DOHH2 (cell line): ENCODE data around the gene BMP6.

Source experiments
- H3F3A ChIP-seq: fragments of 200-600 bp; sonication (generic), shearing (Covaris generic); 2 replicates; pipeline ENCODE4 v1.6.0; 2016; ENCODE audit warnings: antibody characterized with exemption, mild to moderate bottlenecking; ENCODE audit not compliant: control insufficient read depth, insufficient read depth
- H3K27ac ChIP-seq: fragments of 200-600 bp; sonication (generic); 2 replicates; pipeline ENCODE4 v1.5.1; 2014; ENCODE audit warnings: low read depth, mild to moderate bottlenecking, low read length, moderate library complexity
- H3K27me3 ChIP-seq: fragments of 200-600 bp; sonication (generic); 2 replicates; pipeline ENCODE4 v1.6.1; 2014; ENCODE audit warnings: mild to moderate bottlenecking, low read length, mixed read lengths; ENCODE audit not compliant: control insufficient read depth
- H3K36me3 ChIP-seq: fragments of 200-600 bp; sonication (generic); 2 replicates; pipeline ENCODE4 v1.6.1; 2014; ENCODE audit warnings: mild to moderate bottlenecking, low read length, moderate library complexity, mixed read lengths; ENCODE audit not compliant: control insufficient read depth
- H3K4me1 ChIP-seq: fragments of 200-600 bp; sonication (generic); 2 replicates; pipeline ENCODE4 v1.6.1; 2014; ENCODE audit warnings: mild to moderate bottlenecking, low read length, mixed read lengths; ENCODE audit not compliant: control insufficient read depth
- H3K4me2 ChIP-seq: fragments of 200-600 bp; sonication (generic); 2 replicates; pipeline ENCODE4 v1.6.0; 2014; ENCODE audit warnings: mild to moderate bottlenecking, low read length, moderate library complexity
- H3K4me3 ChIP-seq: fragments of 200-600 bp; sonication (generic); 2 replicates; pipeline ENCODE4 v1.5.1; 2014; ENCODE audit warnings: mild to moderate bottlenecking, low read length, mixed read lengths
- H3K79me2 ChIP-seq: fragments of 200-600 bp; sonication (generic); 2 replicates; pipeline ENCODE4 v1.6.1; 2014; ENCODE audit warnings: mild to moderate bottlenecking, low read length, mixed read lengths; ENCODE audit not compliant: control insufficient read depth
- H3K9me2 ChIP-seq: fragments of 200-600 bp; sonication (generic); replicated peaks from 2 replicates; pipeline ENCODE4 v1.6.1; 2014; ENCODE audit warnings: mild to moderate bottlenecking, low read length, mixed read lengths; ENCODE audit not compliant: control insufficient read depth
- H3K9me3 ChIP-seq: fragments of 200-600 bp; sonication (generic); 2 replicates; pipeline ENCODE4 v1.6.1; 2014; ENCODE audit warnings: antibody characterized with exemption, low read length, mixed read lengths; ENCODE audit not compliant: control insufficient read depth, insufficient read depth
- H4K20me1 ChIP-seq: fragments of 200-600 bp; sonication (generic); 2 replicates; pipeline ENCODE4 v1.6.0; 2014; ENCODE audit warnings: low read depth, mild to moderate bottlenecking, antibody characterized with exemption, low read length, moderate library complexity; ENCODE audit not compliant: control insufficient read depth, insufficient read depth
- EZH2phosphoT487 ChIP-seq: fragments of 200-600 bp; sonication (generic); IDR thresholded peaks from 2 replicates; pipeline ENCODE4 v1.6.1; 2017; ENCODE audit warnings: borderline replicate concordance, mild to moderate bottlenecking, antibody characterized with exemption, low read length, moderate library complexity, mixed read lengths
- TF ChIP-seq, protein P1 (sequence below): fragments of 200-600 bp; sonication (generic); IDR thresholded peaks from one replicate; pipeline ENCODE4 v1.5.1; 2014; ENCODE audit warnings: antibody characterized with exemption, mild to moderate bottlenecking, low read depth, low read length; ENCODE audit not compliant: poor library complexity, severe bottlenecking

The BMP6 gene

DNA sequence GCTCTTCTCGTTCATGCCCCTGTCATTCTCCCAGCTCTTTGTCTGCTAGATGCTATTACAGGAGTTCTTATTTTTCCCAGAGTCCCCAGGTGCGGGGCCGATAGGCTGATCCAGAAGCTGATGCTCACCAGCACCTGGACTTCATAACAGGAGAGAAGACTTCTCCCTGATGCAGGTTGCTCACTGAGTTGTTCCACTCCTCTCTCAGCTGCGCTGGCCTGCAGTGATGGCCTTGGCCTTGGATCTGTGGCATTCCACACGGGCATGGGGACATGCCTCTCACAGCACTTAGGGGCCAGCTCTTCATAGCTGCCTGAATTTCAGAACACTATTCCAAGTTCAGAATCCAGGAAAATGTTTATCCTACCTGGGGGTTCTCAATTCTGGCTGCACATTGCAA is 191.8 kb downstream of the BMP6 start:
- no peaks in the 10 kb centered on the region for H3K9me3 ChIP-seq
- peaks cover 11% of the 10 kb centered on the region; the same call in 1 of the 2 replicates for H3K27me3 ChIP-seq
- no peak overlapping the region for H3K27ac ChIP-seq
- H3K36me3 ChIP-seq: no peaks in the 10 kb centered on the region
- H4K20me1 ChIP-seq: no peaks in the 10 kb centered on the region
- TF ChIP-seq EZH2phosphoT487: no peak
- TF ChIP-seq, protein P1, sequence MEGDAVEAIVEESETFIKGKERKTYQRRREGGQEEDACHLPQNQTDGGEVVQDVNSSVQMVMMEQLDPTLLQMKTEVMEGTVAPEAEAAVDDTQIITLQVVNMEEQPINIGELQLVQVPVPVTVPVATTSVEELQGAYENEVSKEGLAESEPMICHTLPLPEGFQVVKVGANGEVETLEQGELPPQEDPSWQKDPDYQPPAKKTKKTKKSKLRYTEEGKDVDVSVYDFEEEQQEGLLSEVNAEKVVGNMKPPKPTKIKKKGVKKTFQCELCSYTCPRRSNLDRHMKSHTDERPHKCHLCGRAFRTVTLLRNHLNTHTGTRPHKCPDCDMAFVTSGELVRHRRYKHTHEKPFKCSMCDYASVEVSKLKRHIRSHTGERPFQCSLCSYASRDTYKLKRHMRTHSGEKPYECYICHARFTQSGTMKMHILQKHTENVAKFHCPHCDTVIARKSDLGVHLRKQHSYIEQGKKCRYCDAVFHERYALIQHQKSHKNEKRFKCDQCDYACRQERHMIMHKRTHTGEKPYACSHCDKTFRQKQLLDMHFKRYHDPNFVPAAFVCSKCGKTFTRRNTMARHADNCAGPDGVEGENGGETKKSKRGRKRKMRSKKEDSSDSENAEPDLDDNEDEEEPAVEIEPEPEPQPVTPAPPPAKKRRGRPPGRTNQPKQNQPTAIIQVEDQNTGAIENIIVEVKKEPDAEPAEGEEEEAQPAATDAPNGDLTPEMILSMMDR: no peak
- H3K9me2 ChIP-seq: no peaks in the 10 kb centered on the region
- no peak overlapping the region; the same call in 1 of the 2 replicates for H3K4me2 ChIP-seq
- H3K79me2 ChIP-seq: no peaks in the 10 kb centered on the region
- H3K4me3 ChIP-seq: no peak overlapping the region
- H3K4me1 ChIP-seq: peaks cover 52% of the 10 kb centered on the region
- H3F3A ChIP-seq: no peaks in the 10 kb centered on the region

DNA sequence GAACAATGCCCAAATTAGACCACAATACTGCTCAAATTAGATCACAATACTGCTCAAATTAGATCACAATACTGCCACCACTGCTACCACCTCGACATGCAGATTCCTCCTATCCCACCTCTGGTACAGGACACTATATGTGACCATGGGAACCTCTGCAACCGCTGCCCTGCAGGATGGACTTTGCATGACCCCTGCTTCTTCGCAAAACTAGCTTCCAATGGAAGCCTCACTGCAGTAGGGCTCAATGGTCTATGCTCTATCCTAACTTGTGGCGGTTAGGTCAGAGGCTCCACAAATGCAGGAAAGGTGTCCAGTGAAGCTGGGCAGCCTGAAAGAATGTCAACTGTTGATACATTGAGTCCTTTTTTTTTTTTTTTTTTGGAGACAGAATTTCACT is 192.5 kb downstream of the BMP6 start:
- Histone ChIP-seq H3F3A (no peaks in the 10 kb centered on the region), H4K20me1 (no peaks in the 10 kb centered on the region), H3K9me2 (no peaks in the 10 kb centered on the region), H3K27ac (no peak overlapping the region), H3K27me3 (peaks cover 6% of the 10 kb centered on the region; the same call in 1 of the 2 replicates), H3K9me3 (no peaks in the 10 kb centered on the region), H3K4me3 (no peak overlapping the region), H3K4me1 (peaks cover 47% of the 10 kb centered on the region), H3K36me3 (no peaks in the 10 kb centered on the region), H3K79me2 (no peaks in the 10 kb centered on the region), H3K4me2 (no peak overlapping the region)
- TF ChIP-seq EZH2phosphoT487: no peak
- TF ChIP-seq, protein P1: no peak

DNA sequence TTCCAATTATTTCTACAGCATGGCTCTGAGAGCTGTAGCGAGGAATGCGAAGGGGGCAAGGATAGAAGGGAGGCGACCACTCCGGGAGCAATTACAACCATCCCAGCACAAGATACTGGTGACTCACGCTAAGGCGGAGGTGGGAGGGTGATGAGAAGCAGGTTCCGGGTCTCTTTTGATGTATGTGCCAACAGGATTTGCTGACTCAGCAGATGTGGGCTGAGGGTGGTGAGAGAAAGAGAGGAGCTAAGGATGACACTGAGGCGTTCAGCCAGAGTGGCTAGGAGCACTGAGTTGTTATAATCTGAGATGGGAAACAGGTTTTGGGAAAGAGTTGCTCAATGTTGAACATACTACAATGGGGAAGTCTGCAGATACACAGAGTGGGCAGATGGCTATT is 194.0 kb downstream of the BMP6 start:
- Histone ChIP-seq H3K36me3 (no peaks in the 10 kb centered on the region), H4K20me1 (no peaks in the 10 kb centered on the region), H3K4me3 (no peak overlapping the region), H3K27me3 (peaks cover 2% of the 10 kb centered on the region; the same call in 1 of the 2 replicates), H3K9me2 (no peaks in the 10 kb centered on the region; the same call in 1 of the 2 replicates), H3K4me2 (no peak overlapping the region), H3K4me1 (peaks cover 32% of the 10 kb centered on the region), H3K27ac (no peak overlapping the region), H3K79me2 (no peaks in the 10 kb centered on the region), H3K9me3 (no peaks in the 10 kb centered on the region), H3F3A (no peaks in the 10 kb centered on the region)
- TF ChIP-seq EZH2phosphoT487: no peak
- TF ChIP-seq, protein P1: no peak

DNA sequence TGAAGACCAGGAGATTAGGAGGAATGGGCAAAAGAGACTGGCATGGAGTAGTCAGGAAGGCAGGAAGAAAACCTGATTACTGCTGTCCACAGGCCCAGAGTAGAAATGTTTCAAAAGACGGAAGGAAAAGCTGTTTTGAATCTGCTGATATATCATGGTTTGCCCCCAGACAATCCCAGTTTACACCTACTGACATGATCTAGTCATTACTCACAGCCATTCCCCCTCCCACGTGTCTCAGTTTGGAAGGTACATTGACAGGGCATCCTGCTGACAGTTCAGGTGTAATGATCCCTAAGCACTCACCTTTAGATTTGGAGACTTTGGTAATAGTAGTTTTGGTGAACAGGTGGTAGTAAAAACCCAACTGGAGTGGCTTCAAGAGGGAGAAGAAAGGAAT is 194.5 kb downstream of the BMP6 start:
- Histone ChIP-seq H3K9me2 (no peaks in the 10 kb centered on the region; the same call in 1 of the 2 replicates), H3K27ac (no peak overlapping the region), H3K79me2 (no peaks in the 10 kb centered on the region), H4K20me1 (no peaks in the 10 kb centered on the region), H3K4me1 (peaks cover 26% of the 10 kb centered on the region), H3K27me3 (no peaks in the 10 kb centered on the region), H3K4me3 (no peak overlapping the region), H3K9me3 (no peaks in the 10 kb centered on the region), H3K36me3 (no peaks in the 10 kb centered on the region), H3K4me2 (no peak overlapping the region), H3F3A (no peaks in the 10 kb centered on the region)
- TF ChIP-seq, protein P1: no peak
- TF ChIP-seq EZH2phosphoT487: no peak
